GM23338 (cell line): ENCODE data around the gene KLHL33. TPM values are rescaled to one million over a fixed set of nuclear protein-coding genes. Genes with fewer than 3 reads are reported as not detected.

Experiments used
- ATAC-seq: fragments of 200-7000 bp; cut with Tn5 transposase; 3 replicates; pipeline ENCODE4 v1.9.1; 2020
- DNase-seq: peaks from one replicate; pipeline ENCODE4 v3.0.0-alpha.2; 2015; ENCODE audit warnings: low spot score
- H2AFZ ChIP-seq: fragments of 200-600 bp; sonication (generic); 2 replicates; pipeline ENCODE4 v1.8.0; 2016; ENCODE audit warnings: antibody characterized with exemption, mild to moderate bottlenecking, moderate library complexity
- H3F3A ChIP-seq: fragments of 200-600 bp; sonication (generic); replicated peaks from 2 replicates; pipeline ENCODE4 v1.8.0; 2017; ENCODE audit warnings: antibody characterized with exemption, mixed run types, low read depth
- H3K27ac ChIP-seq: fragments of 200-600 bp; sonication (generic); 2 replicates; pipeline ENCODE4 v1.6.1; 2016; ENCODE audit warnings: low read depth
- H3K27me3 ChIP-seq: fragments of 200-600 bp; sonication (generic); 2 replicates; pipeline ENCODE4 v1.8.0; 2016; ENCODE audit warnings: mild to moderate bottlenecking, mixed run types, moderate library complexity; ENCODE audit not compliant: insufficient read depth
- H3K36me3 ChIP-seq: fragments of 200-600 bp; sonication (generic); 2 replicates; pipeline ENCODE4 v1.8.0; 2016; ENCODE audit warnings: mild to moderate bottlenecking; ENCODE audit not compliant: insufficient read depth
- H3K4me1 ChIP-seq: fragments of 200-600 bp; sonication (generic); 2 replicates; pipeline ENCODE4 v1.8.0; 2016; ENCODE audit warnings: mild to moderate bottlenecking, moderate library complexity; ENCODE audit not compliant: insufficient read depth
- H3K4me2 ChIP-seq: fragments of 200-600 bp; sonication (generic); 2 replicates; pipeline ENCODE4 v1.7.1; 2017; ENCODE audit warnings: mixed run types
- H3K4me3 ChIP-seq: fragments of 200-600 bp; sonication (generic); 2 replicates; pipeline ENCODE4 v1.6.1; 2016; ENCODE audit warnings: mixed run types
- H3K79me2 ChIP-seq: fragments of 200-600 bp; sonication (generic); replicated peaks from 2 replicates; pipeline ENCODE4 v1.8.0; 2017; ENCODE audit warnings: mild to moderate bottlenecking; ENCODE audit not compliant: insufficient read depth
- H3K9me2 ChIP-seq: fragments of 200-600 bp; sonication (generic); 2 replicates; pipeline ENCODE4 v1.8.0; 2017; ENCODE audit not compliant: insufficient read depth
- H4K20me1 ChIP-seq: fragments of 200-600 bp; sonication (generic); replicated peaks from 2 replicates; pipeline ENCODE4 v1.8.0; 2017; ENCODE audit warnings: mild to moderate bottlenecking; ENCODE audit not compliant: insufficient read depth
- H3K27ac Mint-ChIP-seq: 2 replicates; pipeline ENCODE4 v1.8.0; 2020; ENCODE audit warnings: inconsistent platforms, mild to moderate bottlenecking, moderate library complexity, mixed read lengths
- H3K27me3 Mint-ChIP-seq: 3 replicates; pipeline ENCODE4 v1.8.0; 2022; ENCODE audit warnings: low read depth, mild to moderate bottlenecking, moderate library complexity, mixed read lengths, inconsistent platforms; ENCODE audit not compliant: insufficient read depth, poor library complexity
- H3K36me3 Mint-ChIP-seq: 3 replicates; pipeline ENCODE4 v1.8.0; 2021; ENCODE audit warnings: low read depth, mild to moderate bottlenecking, inconsistent platforms, moderate library complexity, mixed read lengths
- H3K4me1 Mint-ChIP-seq: 3 replicates; pipeline ENCODE4 v1.8.0; 2020; ENCODE audit warnings: mild to moderate bottlenecking, inconsistent platforms, mixed read lengths
- H3K4me3 Mint-ChIP-seq: 3 replicates; pipeline ENCODE4 v1.8.0; 2021; ENCODE audit warnings: moderate library complexity, mild to moderate bottlenecking, inconsistent platforms, mixed read lengths
- H3K9me3 Mint-ChIP-seq: 3 replicates; pipeline ENCODE4 v1.8.0; 2020; ENCODE audit warnings: moderate library complexity, mild to moderate bottlenecking, inconsistent platforms, mixed read lengths
- CREB1 ChIP-seq: fragments of 250-450 bp; sonication (Bioruptor Pico); IDR thresholded peaks from 2 replicates; pipeline ENCODE4 v1.5.0; 2020; ENCODE audit warnings: low read depth, mild to moderate bottlenecking, moderate library complexity
- EZH2 ChIP-seq: fragments of 200-600 bp; sonication (generic); IDR thresholded peaks from one replicate; pipeline ENCODE4 v1.8.0; 2017; ENCODE audit warnings: antibody characterized with exemption, mild to moderate bottlenecking, low read depth; ENCODE audit not compliant: unreplicated experiment
- EZH2phosphoT487 ChIP-seq: fragments of 200-600 bp; sonication (generic); IDR thresholded peaks from one replicate; pipeline ENCODE4 v1.8.1; 2018; ENCODE audit warnings: antibody characterized with exemption; ENCODE audit not compliant: unreplicated experiment
- JUNB ChIP-seq: IDR thresholded peaks from one replicate; pipeline ENCODE4 v1.6.1; 2016; ENCODE audit warnings: antibody characterized with exemption; ENCODE audit not compliant: unreplicated experiment
- NANOG ChIP-seq: IDR thresholded peaks from 2 replicates; pipeline ENCODE4 v1.6.1; 2016; ENCODE audit warnings: antibody characterized with exemption, borderline replicate concordance
- POLR2AphosphoS5 ChIP-seq: IDR thresholded peaks from 2 replicates; pipeline ENCODE4 v1.6.1; 2016; ENCODE audit warnings: antibody characterized with exemption, low read depth
- ZNF114 ChIP-seq: fragments of 250-450 bp; sonication (Bioruptor Pico); IDR thresholded peaks from 2 replicates; pipeline ENCODE4 v1.5.0; 2020; ENCODE audit warnings: mild to moderate bottlenecking, moderate library complexity
- polyA plus RNA-seq: library from polyadenylated mRNA; unstranded; fragments of >200 nt; fragmentation: Nextera tagmentation; extraction: Ambion mirVana; gene quantifications from 2 replicates; pipeline ENCODE4 v1.2.1, GENCODE V29; 2016
- total RNA-seq: library from RNA; depleted of rRNA; stranded (reverse); fragments of >200 nt; shearing (Covaris generic); gene quantifications from 2 replicates; pipeline ENCODE4 v1.2.3, GENCODE V29; 2014
- TF ChIP-seq, protein P1 (sequence below), 2 experiments: fragments of 200-600 bp in 1 of 2; sonication (generic) in 1 of 2; conservative IDR thresholded peaks; 2 replicates each; pipeline versions ENCODE4 v1.5.1 to v1.6.1; 2016 to 2017; ENCODE audit warnings: antibody characterized with exemption in 2 of 2, low read depth in 2 of 2, mild to moderate bottlenecking in 2 of 2, moderate library complexity in 1 of 2
- TF ChIP-seq, protein P2 (sequence below): IDR thresholded peaks from 2 replicates; pipeline ENCODE4 v1.6.1; 2016; ENCODE audit warnings: antibody characterized with exemption
- TF ChIP-seq, protein P3 (sequence below): IDR thresholded peaks from one replicate; pipeline ENCODE4 v1.6.1; 2018; ENCODE audit warnings: antibody characterized with exemption; ENCODE audit not compliant: unreplicated experiment

KLHL33 gene
- total and polyA plus RNA-seq, 2 experiments from 2014 or later = 0.15 to 0.35 TPM

DNA sequence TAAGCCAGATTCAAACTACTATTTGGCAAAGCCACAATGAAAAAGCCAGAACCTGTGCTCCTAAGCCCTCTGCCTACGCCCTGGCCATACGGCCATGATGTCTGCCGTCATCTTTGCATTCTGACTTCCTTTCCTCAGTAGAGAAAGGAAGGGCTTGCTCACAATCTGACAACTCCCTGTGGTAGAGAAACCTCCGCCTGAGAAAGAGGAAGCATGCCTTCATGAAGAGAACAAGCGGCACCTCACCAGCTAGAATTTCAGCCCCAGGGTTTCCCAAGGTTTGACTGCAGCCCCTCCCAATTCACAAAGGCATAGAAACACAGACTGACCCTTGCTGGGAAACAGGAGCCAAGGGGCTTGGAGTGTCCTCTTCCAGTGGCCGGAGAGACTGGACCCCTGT lies 48.4 kb downstream of the KLHL33 start (continued):
- TF ChIP-seq JUNB = no peak
- TF ChIP-seq, protein P1, sequence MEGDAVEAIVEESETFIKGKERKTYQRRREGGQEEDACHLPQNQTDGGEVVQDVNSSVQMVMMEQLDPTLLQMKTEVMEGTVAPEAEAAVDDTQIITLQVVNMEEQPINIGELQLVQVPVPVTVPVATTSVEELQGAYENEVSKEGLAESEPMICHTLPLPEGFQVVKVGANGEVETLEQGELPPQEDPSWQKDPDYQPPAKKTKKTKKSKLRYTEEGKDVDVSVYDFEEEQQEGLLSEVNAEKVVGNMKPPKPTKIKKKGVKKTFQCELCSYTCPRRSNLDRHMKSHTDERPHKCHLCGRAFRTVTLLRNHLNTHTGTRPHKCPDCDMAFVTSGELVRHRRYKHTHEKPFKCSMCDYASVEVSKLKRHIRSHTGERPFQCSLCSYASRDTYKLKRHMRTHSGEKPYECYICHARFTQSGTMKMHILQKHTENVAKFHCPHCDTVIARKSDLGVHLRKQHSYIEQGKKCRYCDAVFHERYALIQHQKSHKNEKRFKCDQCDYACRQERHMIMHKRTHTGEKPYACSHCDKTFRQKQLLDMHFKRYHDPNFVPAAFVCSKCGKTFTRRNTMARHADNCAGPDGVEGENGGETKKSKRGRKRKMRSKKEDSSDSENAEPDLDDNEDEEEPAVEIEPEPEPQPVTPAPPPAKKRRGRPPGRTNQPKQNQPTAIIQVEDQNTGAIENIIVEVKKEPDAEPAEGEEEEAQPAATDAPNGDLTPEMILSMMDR (conservative IDR thresholded peaks at IDR 0.05; ENCODE audit: low read depth in 2 of 2) = no peak
- no peak for TF ChIP-seq NANOG

DNA sequence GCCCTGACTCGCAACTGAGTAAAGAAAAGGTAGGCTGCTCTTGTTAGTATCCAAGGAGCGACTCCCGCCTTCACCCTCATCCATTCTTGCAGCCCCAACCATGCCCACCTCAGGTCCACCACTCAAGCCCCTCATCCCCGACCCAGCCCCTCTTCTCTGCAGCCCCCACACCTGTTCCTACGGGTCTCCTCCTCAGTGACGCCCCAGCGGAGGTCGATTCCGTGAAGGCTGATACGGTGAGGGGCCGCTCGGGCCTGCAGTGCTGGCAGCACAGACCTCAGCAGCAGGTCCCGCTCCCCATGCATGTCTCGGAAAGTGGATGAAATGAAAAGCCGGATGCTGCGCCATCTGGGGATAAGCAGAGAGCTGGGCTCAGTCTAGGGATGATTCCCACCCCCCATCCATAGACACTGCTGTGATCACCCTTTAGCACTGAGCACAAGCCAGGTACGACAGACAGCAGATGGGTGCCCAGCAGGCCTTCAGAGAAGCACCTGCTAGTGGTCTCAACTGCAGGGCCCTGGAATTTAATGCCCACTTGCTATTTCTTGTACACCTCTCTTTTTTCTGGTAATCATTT lies 49.6 kb downstream of the KLHL33 start:
- Histone ChIP-seq H3K4me1 (no peaks in the 10 kb centered on the region), H3K27me3 (no peaks in the 10 kb centered on the region), H3K4me3 (no peak overlapping the region), H3K4me2 (no peak overlapping the region), H3F3A (no peaks in the 10 kb centered on the region), H3K79me2 (no peaks in the 10 kb centered on the region), H3K36me3 (0 out of 2 replicates have a peak, but pooled peaks cover 3% of the 10 kb centered on the region), H3K9me2 (no peaks in the 10 kb centered on the region), H2AFZ (no peak overlapping the region), H4K20me1 (no peaks in the 10 kb centered on the region), H3K27ac (no peak overlapping the region)
- Mint-ChIP-seq H3K4me1 (peaks cover 6% of the 10 kb centered on the region; the same call in 2 of the 3 replicates), H3K36me3 (peaks cover 57% of the 10 kb centered on the region), H3K9me3 (no peaks in the 10 kb centered on the region; the same call in 2 of the 3 replicates), H3K4me3 (no peak overlapping the region), H3K27me3 (peaks cover 14% of the 10 kb centered on the region), H3K27ac (no peak overlapping the region)
- TF ChIP-seq POLR2AphosphoS5 (no peak), JUNB (no peak), EZH2phosphoT487 (no peak), CREB1 (CRISPR knock-in tag) (no peak), EZH2 (no peak), ZNF114 (CRISPR knock-in tag) (no peak)
- TF ChIP-seq, protein P2, sequence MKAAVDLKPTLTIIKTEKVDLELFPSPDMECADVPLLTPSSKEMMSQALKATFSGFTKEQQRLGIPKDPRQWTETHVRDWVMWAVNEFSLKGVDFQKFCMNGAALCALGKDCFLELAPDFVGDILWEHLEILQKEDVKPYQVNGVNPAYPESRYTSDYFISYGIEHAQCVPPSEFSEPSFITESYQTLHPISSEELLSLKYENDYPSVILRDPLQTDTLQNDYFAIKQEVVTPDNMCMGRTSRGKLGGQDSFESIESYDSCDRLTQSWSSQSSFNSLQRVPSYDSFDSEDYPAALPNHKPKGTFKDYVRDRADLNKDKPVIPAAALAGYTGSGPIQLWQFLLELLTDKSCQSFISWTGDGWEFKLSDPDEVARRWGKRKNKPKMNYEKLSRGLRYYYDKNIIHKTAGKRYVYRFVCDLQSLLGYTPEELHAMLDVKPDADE = no peak
- TF ChIP-seq, protein P3, sequence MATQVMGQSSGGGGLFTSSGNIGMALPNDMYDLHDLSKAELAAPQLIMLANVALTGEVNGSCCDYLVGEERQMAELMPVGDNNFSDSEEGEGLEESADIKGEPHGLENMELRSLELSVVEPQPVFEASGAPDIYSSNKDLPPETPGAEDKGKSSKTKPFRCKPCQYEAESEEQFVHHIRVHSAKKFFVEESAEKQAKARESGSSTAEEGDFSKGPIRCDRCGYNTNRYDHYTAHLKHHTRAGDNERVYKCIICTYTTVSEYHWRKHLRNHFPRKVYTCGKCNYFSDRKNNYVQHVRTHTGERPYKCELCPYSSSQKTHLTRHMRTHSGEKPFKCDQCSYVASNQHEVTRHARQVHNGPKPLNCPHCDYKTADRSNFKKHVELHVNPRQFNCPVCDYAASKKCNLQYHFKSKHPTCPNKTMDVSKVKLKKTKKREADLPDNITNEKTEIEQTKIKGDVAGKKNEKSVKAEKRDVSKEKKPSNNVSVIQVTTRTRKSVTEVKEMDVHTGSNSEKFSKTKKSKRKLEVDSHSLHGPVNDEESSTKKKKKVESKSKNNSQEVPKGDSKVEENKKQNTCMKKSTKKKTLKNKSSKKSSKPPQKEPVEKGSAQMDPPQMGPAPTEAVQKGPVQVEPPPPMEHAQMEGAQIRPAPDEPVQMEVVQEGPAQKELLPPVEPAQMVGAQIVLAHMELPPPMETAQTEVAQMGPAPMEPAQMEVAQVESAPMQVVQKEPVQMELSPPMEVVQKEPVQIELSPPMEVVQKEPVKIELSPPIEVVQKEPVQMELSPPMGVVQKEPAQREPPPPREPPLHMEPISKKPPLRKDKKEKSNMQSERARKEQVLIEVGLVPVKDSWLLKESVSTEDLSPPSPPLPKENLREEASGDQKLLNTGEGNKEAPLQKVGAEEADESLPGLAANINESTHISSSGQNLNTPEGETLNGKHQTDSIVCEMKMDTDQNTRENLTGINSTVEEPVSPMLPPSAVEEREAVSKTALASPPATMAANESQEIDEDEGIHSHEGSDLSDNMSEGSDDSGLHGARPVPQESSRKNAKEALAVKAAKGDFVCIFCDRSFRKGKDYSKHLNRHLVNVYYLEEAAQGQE = no peak
- ATAC-seq (no peak), DNase-seq (no peak)
